Kidney glomerular epithelial cell (primary cell): ENCODE results near the gene TBC1D22A.

Source experiments
- DNase-seq: peaks from one replicate; lab custom pipeline; 2025; lab: John Stamatoyannopoulos, UW

The TBC1D22A gene

DNA sequence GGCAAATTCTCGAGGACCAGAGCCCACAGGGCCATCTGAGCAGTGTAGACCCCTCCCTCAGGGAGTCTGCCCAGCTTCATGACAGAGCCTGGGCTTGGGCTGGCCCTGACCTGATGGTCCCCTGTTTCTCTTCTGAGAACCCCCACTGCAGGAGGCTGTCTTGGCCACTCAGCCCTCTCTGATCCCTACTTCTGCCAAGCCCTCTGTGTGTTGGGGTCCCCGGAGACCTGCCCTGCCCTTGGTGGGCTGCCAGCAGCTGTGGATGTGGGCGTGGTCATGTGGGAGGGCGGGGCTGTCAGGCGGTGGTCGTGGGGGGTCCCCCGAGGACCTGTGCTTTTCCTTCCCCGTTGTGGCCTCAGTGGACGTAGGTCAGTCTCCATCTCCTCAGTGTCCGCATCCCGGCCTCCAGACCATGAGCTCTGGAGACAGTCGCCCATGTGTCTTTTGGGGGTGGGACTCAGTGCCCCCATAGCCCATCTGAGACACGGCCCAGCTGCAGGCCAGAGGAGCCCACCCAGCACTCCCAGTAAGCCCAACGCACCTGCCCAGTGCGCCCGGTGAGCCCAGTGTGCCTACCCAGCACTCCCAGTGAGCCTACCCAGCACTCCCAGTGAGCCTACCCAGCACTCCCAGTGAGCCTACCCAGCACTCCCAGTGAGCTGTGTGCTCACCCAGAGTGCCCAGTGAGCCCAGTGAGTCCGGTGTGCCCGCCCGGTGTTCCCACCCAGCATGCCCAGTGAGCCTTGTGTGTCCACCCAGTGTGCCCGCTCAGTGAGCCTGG lies 409.2 kb downstream of the TBC1D22A start:
- DNase-seq, result no peak

- DNase-seq, result no peak
Measured at GRCh38 chr22:47172771-47173534, 410.5 kb downstream of the TBC1D22A start.

GRCh38 chr22:47173535-47174021 lies 411.1 kb downstream of the TBC1D22A start:
- DNase-seq, result no peak

- DNase-seq, result no peak
Measured at GRCh38 chr22:47174096-47174495, 411.6 kb downstream of the TBC1D22A start.

DNA sequence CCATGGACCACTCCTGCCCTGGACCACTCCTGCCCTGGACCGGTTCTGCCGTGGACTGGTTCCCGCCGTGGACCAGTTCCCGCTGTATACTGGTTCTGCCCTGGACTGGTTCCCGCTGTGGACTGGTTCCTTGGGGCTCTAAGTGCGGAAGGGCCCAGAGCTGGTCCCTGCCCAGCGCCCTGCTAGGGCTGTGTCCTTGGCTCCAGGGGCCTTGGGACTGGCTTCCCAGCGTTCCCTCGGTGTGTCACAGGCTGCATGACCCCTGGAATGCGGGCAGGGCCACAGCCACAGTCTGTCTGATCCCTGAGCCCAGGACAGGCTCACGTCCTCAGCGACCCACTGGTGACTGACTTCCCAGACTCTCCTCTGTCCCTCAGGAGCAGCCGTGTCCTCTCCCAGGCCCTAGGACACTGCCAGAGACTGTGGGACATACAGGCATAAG lies 412.2 kb downstream of the TBC1D22A start:
- no peak for DNase-seq

DNA sequence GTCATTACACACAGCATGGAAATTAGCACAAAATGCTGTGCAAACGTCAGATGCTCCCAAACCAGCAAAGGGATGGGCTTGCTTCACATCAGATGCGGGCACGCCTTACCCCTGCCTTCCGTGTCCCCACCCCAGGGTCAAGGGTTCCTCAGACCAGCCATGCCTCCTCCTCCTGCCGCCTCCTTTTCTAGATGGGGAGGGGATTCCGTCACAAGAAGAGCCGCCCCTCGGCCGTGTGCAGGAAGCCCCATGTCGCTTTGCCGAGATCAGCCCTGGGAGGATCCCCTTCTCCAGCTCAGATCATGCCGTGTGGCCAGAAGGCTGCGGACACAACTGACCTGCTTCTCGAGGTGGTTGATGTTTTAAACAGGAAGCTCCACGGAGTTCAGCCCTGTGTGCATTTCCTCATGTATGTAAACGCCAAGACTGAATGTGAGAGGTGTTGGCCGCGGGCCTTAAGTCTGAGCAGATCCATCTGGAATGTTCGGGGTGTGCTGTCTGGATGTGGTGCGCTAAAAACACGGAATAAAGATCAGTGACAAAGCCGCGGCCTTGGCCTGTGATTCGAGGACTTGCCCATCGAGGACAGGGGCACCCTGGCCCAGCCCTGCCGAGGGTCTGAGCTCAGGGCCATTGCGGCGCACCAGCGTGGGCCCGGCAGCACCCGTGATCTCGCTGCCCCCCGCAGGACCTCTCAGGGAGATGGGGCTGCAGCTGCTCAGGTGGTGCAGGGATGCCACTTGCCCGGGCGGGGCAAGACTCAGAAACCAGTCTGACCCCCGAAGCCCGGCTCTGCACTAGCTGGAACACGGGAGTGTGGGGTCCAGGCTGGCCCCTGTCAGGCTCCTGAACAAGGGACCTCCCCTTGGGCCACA lies 412.9 kb downstream of the TBC1D22A start:
- DNase-seq, result no peak

DNA sequence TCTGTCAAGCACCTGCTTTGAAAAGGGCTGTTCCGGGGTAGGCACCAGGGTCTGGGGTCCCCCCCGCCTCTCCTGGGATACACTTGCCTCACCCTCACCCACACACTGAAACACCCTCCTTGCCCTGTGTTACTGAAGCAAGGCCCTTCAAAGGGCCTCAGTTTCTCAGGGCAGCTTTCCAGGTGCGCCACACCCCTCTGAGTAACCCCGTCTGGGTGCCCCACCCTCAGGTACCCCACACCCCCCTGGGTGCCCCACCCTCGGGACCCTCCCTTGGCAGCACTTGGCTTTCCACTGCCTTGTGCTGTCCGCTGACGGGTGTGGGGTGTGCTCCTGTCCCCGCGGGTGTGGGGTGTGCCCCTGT lies 413.6 kb downstream of the TBC1D22A start:
- DNase-seq, result no peak

DNA sequence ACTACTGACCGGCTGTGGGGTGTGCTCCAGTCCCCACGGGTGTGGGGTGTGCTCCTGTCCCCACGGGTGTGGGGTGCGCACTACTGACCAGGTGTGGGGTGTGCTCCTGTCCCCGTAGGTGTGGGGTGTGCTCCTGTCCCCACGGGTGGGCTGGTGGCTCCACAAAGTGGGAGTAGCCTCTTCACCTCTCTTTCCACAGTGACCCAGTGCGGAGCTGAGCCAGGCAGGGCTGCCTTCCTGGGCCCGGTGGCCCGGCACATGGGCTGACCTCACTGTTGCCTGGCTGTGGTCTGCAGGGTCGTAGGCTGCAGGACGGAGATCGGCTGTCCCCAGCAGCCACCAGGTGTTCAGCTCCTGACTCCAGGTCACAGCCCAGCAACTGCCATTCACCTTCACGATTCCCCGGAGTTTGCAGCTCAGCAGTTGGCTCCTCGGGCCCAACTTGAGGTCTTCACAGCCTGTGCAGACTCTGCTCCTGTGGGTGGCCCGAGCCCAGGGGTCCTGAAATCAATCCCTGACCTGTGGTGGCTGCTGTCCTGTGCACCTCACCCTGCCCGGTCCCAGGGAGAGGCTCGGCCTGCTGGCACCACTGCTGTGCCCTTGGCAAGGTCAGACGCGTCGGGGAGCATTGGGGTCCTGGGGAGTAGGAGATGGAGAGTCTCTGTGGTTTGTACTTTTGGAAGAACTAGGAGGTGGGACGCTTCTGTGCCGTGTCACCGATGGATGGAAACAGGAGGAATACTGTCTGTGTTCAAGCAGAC lies 414.3 kb downstream of the TBC1D22A start:
- no peak for DNase-seq

DNA sequence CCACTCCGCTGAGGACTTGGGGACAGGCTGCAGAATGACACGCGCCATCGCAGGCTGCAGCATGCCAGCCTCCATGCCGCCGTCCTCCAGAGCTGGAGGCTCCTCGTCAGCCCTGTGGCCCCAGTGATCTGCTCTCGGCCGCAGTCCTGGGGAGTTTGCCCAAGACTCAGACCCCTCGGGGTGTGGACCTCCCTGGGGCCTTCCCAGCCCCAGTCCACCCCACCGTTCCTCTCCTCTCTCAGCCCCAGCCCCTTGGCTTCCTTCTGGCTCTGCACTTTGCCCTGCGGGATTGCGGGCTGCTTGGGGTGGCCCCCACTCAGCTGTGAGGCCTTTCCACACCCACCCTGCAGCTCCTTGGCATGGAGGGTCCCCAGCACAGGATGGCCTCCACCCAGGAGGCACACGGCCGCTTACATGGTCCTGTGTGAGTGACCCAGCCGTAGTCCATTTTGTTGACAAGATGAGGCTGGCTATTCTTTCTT lies 414.9 kb downstream of the TBC1D22A start:
- DNase-seq, result no peak

DNA sequence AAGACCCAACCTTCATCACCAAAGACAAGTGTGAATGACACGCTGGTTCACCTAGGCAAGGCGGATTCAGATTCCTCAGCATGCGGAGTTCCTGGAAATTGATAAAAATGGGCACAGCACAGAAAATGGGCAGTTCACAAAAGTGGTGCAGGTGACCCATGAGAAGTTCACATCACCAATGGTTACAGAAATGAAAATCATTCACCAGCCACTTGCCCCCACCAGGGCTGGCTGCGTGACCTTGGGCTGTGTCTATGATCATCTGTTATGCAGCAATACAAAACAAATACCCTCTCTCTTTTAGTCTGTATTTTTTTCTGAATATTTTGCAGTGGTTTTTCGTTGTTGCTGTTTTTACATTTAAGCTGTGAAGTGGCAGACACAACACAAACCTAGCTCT lies 415.9 kb downstream of the TBC1D22A start:
- no peak for DNase-seq

GRCh38 chr22:47180796-47181195 lies 418.3 kb downstream of the TBC1D22A start:
- DNase-seq, result no peak

GRCh38 chr22:47187176-47187957 lies 424.9 kb downstream of the TBC1D22A start:
- DNase-seq, result no peak

DNA sequence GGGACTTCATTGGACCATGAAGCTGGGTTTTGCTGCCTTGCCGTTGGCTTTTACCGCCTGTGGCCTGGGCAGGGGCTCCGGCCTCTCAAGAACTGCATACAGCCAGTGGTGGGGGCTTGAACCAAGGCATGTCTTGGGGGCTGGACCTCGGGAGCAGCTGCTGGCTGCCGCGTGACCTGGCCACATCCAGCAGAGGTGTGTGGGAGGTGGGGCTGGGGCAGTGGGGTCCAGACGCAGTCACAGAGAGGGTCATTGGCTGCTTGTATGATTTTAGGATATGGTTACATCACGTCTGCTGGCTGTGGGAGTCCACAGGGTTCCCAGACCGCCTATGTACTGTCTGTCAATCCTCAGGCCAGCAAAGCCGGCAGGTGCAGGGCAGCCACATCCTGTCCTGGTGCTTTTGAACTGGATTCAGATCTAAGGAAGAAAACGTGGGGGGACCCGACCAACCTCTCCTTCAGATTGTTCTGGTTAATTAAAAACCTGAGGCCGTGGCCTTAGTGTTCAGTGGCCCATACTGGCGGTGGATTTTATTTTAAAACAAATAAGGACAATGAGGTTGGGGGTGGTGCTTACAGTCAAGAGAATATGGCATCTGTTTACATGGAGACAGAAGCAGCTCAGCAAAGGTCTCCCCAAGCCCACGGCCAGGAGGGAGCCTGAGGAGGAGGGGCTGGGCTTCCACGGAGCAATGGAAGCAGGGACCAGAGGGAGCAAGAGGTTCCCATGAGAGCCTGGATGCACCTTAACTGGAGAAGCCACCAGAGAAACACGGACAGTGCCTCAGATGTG lies 426.0 kb downstream of the TBC1D22A start:
- DNase-seq, result peak; percentile 41

- no peak for DNase-seq
Measured at GRCh38 chr22:47189056-47189916, 426.8 kb downstream of the TBC1D22A start.

GRCh38 chr22:47190276-47190956 lies 428.0 kb downstream of the TBC1D22A start:
- DNase-seq, result no peak

GRCh38 chr22:47190957-47191670 lies 428.7 kb downstream of the TBC1D22A start:
- DNase-seq, result no peak
